ENCODE data around the gene SMIM20.

DNA sequence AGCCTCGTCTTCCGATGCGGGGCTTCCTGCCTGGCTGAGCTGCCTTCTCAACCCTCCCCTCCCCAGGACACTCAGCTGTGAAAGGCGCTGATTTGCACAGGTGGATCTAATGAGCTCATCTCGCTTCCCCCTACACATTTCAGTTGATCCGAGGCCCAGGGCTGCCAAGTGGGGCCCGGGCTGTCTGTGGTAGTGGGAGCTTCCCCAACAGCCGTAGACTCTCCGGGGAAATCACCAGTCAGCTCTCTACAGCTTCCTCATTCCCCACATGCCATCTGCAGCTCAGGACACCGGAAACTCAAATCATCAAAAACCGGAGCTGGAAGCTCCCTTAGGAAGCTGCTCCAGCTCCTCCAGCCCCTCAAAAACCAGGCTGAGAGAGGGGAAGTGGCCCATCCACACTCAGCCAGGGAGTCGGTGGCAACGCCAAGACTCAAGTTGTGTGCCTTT lies 56.2 kb downstream of the SMIM20 start:
- TF ChIP-seq POLR2A (IDR thresholded peaks at IDR 0.05; ENCODE audit: low read depth, low read length) (no peak), POLR2AphosphoS5 (IDR thresholded peaks at IDR 0.05; ENCODE audit: low read depth, low read length) (no peak), TAF1 (IDR thresholded peaks at IDR 0.05; ENCODE audit: borderline replicate concordance, low read depth, low read length) (no peak)

All from GM12892 (cell line).